GM18861 (cell line): ENCODE data around the gene SHC3.

ENCODE experiments used
- ATAC-seq: cut with Tn5 transposase; IDR thresholded peaks from one replicate; pipeline ENCODE4 v1.9.1; 2021; ENCODE audit not compliant: unreplicated experiment

SHC3 gene

DNA sequence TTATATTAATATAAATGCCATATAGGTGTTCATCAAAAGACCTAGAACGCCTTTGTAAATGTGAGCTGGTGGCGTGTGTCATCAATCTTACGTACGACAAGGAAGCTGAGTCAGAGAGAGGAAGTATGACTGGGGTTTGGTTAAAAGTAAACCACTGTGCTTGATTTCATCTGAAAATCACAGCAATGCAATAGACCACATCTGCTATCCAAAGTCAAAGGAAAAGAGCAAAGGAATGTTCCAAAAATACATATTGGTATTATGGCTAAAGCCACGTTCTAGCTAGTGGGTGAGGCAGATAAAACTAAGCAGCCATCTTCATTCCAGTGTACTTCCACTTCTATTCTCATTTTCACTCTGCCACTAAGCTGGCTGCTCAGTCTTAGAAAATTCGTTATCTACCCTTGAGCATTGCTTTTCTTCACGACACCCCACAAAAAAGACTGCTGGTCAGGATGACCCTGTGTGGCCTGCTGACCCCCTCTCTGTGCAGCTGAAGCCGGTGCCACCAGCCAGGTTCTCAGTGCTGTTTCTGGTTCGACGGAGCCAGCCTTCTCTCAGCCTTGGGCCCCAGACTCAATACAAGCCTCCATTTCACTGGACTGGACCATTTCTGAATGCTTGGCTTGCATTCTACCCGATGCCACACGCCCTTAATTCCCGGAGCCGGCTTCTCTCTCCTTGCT, 23.8 kb downstream of the SHC3 start:
- ATAC-seq = no peak

DNA sequence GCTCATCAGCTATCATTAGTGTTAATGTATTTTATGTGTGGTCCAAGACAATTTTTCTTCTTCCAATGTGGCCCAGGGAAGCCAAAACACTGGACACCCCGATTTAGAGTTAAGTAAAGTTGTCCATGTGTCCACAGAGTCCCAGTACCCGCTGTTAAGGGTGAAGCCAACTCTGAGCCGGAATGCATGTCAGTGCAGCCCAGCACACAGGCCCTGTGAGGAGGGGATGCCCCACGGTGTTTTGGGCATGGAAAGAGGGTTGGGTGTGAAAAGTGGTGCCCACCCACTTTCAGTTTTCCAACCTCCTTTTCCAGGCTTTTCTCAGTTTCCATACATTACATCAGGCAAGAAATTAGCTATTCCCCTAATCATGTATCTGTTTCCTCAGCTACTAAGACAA, 24.4 kb downstream of the SHC3 start:
- ATAC-seq = no peak

DNA sequence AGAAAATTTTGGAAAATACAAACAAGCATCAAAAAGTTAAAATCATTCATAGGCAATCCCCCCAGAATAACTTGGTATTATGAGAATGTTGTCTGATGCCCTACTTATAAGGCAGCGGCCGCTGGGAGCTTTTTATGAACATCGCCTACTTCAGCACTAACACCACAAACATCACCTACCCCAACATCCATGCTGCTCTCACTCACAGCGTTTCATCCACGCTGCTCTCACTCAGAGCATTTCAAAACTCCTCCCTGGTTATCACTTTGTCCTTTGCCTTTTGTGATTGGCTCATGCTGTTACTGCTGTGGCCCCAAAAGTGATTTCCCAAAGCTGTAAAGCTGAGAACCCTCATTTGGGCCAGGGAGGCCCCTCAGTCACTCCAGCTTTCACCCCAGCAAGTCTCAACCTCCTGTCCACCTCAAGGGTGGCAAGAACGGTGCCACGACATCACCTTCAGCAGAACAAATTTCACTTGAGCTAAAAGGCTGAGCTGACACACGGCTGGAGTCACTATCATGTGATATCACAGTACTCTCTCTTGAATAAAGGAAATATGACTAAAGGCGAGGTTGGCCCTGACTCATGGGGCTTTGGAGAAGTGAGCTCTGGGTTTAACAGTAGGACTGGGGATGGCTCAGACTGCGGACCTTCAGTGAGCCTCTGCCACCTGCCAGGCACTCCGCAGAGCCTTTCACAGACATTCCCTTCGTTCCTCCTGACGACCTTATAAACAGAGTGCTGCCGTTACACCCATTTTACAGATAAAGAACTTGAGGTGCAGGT, 25.2 kb downstream of the SHC3 start:
- no peak for ATAC-seq

DNA sequence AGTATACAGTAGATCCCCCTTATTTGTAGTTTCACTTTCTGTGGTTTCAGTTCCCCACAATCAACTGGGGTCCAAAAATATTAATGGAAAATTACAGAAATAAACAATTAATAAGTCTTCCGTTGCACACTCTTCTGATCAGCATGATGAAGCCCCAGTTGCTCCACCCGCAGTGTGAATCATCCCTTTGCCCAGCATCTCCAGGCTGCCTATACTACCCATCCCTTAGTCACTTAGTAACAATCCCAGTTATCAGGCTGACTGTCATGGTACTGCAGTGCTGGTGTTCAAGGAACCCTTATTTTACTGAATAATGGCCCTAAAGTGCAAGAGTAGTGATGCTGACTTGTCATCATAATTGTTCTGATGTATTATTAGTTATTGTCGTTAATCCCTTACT, 28.9 kb downstream of the SHC3 start:
- no peak for ATAC-seq

DNA sequence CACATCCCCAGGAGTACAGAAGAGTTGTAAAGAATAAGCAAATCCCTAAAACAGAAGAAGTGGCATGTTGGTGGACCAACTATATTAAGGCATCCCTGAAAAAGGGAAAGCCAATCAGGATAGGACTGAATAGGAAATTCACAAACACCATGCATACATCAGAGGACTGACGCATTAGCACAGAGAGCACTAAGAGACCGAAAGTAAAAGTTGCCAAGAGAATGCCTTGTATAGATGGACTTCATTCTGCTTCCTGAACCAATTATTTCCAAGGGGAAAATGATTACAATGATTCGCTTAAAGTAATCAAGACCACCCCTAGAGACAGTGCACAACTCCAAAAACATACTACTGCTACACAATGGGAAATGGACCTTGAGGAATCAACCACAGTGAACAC, 33.5 kb downstream of the SHC3 start:
- no peak for ATAC-seq

DNA sequence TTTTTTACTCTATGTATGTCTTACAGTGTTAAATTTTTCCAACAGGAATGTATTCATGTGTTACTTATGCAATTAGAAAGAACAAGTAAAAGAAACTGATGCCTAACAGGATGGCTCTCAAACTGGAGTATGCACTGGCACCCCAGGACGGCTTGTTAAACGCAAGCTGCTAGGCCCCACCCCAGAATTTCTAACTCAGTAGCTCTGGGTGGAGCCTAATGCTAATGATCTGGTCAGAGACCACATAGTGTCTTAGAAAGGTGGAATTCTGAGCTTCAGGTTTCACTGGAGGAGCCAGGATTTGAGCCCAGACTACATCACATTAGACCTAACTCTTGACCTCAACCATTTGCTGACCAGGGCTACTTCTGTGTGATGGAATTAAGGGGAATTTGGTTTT, 34.4 kb downstream of the SHC3 start:
- no peak for ATAC-seq

DNA sequence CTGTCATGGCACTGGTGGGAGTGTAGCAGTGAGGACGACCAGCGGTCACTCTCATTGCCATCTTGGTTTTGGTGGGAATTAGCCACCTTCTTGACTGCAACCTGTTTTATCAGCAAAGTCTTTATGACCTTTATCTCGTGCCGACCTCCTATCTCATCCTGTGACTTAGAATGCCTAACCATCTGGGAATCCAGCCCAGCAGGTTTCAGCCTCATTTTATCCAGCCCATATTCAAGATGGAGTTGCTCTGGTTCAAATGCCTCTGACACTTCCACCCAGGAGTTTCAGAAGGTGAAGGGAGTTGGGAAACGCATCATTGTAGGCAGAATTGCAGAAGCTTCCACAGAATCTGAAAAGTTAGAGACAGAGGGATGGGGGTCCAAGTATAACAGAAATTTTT, 35.4 kb downstream of the SHC3 start:
- ATAC-seq = no peak

DNA sequence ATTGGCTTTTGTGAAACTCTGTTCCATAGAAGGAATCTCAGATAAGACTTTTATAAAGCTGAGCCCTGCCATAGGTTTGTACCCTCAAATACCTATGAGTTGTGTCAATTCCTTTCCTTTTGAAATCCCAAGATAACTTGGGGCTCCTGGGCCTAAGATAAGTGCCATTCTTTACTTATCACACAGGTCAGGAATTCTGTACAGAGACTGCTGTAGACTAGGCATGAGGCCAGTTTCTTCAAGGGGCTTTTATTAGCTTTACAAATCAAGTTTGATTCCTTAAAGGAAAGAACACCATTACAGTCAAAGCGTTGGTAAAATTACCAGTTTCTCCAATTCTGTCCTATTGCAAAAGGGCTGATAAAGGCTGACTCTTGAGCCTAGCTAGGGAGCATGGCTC, 39.2 kb downstream of the SHC3 start:
- no peak for ATAC-seq

DNA sequence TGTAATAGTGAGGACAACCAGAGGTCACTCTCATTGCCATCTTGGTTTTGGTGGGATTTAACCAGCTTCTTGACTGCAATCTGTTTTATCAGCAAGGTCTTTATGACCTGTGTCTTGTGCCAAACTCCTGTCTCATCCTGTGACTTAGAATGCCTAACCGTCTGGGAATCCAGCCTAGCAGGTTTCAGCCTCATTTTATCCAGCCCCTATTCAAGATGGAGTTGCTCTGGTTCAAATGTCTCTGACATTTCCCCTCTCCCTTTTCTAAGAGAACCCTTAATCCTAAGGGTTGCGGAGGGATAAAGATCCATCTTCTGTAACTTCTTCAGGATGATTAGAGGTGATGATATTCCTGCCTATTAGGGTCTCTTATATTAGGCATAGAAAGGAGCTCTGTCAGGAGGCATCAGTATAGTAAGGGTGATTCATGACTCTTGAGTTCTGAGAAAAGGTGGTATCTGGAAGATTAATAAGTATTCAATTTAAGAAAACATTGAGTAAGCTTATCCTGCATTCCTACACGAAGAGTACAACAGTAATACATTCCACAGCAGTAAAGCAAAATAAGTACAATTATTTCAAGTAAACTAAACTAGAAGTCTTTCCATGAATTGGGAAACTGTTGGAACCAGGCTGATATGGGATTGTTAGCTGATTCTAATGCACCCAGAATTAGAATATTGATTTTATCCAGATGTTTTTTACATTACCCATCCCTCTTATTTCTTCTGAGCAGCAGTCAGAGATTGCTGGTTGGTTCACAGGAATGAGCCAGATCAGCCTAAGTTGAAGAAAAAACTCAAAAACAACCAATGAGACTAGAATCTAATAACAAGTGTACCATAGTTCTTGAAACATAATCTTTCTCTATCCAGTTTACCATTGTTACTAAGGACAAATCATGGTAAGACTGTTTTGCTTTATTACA, 39.9 kb downstream of the SHC3 start:
- ATAC-seq = no peak

DNA sequence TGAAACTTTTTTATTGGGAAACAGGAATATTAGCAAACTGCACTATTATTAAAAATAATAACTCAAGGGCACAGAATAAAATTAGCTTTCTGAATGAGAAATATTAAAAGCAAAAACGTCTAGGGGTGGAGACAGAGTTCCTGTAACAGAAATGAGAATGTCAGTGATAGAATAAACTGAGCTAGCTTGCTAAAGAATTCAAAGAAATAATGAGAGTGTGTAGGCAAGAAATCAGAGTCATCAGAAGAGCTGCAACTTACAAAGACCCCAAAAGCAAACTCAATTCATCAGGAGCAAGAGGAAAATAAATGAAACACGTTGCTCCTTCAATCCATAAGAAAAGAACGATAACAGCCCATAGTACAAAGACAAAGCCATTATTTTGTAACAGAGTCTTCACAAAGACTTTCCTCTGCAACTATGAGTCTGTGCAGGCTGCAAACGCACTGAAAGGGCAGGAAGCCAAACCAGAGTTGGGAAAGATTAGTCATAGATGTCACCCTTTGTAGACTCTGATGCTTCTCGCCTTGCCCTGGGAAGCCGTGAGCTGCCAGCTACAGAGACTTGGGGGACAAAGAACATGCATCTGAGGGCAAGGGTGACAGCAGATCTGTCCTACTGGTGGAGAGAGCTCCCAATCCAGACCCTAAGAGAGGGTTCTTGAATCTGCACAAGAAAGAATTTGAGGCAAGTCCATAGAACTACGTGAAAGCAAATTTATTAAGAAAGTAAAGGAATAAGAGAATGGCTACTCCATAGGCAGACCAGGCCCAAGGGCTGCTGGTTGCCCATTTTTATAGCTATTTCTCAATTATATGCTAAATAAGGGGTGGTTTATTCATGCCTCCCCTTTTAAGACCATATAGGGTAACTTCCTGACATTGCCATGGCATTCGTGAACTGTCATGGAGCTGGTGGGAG, 40.8 kb downstream of the SHC3 start:
- ATAC-seq = no peak

DNA sequence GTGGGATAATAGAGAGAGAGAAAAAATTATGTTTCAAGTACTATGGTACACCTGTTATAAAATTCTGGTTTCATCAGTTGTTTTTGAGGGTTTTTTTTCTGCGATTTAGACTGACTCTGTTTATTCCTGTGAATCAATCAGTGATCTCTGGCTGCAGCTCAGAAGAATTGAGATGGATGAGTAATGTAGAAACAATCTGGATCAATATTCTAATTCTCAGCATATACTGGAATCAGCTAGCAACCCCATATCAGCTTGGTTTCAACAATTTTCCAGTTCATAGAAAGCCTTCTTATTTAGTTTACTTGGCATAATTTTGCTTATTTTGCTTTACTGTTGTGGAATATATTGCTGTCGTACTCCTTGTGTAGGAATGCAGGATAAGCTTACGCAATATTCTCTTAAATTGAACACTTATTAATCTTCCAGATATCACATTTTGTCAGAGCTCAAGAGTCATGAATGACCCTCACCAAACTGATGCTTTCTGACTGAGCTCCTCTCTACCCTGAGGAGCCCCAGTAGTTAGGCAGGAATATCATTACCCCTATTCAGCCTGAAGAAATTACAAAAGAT, 42.9 kb downstream of the SHC3 start:
- ATAC-seq = no peak

DNA sequence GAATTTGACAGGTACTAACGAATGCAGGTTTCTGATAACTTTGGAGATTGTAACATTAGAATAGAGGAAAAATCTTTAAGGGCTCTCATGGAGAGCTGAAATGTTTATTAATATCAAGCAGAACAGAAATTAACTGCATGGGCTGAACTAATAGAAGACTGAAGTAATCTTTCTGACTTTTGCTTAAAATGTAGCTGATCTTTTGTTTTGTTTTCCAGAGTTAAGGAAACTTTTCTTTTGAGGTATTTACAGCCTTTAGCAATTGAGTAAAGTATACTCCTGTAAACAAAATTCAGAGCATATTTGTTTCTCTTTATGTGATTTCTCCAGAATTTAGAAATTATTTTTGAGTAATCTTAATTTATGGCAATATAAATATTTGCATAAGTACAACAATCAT, 43.9 kb downstream of the SHC3 start:
- no peak for ATAC-seq

DNA sequence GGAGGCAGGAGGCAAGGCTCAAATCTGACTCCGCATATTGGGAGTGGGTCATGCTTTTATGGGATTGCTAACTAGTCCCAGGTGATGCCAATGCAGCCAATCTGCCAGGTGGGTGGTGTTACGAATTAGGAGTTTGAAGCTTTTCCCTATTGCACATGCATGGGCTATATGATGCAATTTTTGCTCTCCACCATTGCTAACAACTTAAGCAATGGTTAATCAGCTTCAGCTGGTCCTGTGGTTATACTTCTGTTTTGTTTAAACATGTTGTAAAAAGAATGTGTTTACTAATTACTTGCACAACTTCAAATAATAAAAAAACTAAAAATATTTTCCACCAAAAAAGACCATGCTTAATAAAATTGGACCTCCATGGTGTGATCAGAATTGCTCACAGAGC, 55.7 kb downstream of the SHC3 start:
- ATAC-seq = no peak

DNA sequence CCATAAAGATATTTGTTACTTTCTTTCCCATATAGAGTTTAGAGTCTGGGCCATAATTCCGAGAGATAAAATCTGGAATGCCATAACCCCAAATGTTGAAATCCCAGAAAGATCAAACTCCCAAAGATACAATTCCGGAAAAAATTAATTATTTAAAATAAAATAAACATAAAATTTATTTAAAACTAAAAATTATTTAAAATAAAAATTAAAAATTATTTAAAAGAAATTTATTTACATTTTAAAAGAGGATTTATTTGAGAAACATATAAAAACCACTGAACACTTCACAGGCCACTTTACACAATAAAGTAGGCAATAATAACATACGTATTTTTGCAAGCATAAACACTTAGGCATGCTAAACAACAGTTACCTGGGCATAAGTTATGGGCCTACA, 57.9 kb downstream of the SHC3 start:
- no peak for ATAC-seq

DNA sequence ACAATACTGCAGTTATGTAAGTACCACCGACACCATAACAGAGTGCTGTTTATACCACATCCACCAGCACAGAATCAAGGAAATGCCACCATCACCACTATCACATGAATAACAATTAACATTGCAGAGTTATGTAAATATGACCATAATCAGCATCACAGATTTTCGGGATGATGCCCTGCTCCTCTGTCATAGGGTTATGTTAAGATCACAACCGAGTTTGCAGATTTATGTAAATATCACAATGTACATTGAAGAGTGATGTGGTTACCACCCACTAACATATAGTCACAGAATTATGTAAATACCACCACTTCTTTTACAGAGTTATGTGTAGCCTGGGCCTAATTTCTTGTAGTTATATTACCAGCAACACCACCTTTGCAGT, 61.8 kb downstream of the SHC3 start:
- no peak for ATAC-seq

DNA sequence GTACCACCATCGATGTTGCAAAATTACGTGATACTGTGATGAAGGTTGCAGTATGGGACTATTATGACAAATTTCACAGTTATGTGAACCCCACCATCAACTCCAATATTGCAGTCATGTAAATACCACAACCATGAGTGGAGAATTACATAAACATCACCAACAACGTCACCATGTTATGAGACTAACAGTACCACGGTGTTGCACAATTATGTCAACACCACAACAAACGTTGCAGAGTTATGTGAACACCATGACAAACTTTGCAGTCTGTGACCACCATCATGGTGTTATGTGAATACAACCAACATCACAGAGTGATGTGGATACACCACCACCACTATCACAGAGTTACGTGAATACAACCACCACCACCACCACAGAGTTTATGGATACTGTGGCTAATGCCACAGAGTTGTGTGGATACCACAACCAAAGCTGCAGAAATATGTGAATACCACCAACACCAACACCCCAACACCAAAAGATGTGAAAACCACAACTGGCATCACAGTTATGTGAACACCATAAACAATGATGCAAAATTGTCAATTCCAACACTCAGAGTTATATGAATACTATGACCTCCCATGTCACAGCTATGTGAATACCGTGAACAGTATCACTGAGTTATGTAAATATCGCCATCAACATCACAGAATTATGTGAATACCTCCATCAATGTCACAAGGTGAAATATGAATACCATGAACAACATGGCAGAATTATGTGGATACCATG, 62.4 kb downstream of the SHC3 start:
- ATAC-seq = no peak

DNA sequence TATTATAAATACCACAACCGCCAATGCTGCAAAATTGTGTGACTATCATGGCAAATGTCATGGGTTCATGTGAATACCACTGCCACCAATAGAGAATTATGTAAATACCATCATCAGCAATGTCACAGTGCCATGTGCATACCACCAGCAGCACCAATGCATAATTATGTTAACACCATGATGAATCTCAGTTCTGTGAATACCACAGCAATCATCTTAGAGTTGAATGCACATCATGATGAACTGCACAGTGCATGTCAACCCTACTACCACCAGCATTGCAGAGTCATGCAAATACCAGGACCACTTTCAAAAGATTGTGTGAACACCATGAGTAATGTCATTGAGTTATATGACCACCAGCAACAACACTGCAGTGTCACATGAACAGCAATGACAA, 63.2 kb downstream of the SHC3 start:
- ATAC-seq = no peak

DNA sequence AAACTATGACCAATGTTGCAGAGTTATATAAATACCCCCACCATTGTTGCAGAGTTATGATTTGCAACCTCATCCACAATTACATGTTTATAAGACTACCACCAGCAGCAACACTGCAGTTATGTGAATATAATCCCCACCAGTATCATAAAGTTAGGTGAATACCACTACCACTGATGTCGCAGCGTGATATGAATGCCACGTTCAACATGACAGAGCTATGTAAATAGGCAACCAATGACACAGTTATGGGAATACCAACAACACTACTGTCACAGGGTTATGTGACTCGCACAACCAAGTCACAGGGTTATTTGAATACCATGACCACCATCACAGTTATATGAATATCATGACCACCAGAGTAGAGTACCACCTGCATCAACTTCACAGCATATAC, 63.9 kb downstream of the SHC3 start:
- no peak for ATAC-seq

DNA sequence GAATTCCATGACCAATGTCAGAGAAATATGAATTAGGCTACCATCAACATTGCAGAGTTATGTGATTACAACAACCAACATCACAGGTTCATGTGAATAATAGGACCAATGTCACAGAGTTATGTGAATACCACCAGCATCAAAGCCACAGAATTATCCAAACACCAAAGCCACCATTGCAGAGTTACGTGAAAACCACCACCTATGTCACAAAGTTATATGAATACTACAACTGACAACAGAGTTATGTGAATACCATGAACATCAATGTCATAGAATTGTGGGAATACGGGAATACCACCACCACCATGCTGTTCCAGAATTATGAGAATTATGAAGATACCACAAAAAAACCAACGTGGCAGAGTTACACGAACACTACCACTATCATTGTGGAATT, 64.8 kb downstream of the SHC3 start:
- ATAC-seq = no peak

DNA sequence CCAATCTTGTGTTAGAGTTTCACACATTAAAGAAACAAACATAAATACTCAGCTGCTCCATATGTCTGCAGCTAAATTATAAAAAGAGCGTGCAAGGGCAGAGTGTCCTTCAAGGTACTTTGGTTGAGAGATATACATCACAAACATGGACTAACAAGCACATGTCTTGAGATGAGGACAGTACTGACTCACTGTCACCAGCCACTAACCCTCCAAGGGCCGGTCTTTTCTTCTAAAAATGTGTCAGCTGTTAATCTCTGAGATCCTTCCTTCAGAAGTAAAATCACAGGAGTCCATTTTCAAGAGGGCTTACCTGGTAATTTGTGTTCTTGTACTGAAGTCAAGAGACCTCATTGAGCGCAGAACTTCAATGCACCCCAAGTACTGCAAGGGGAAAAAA, 66.4 kb downstream of the SHC3 start:
- ATAC-seq = no peak
